Measurements from ENCODE around the gene SLC24A3.

SLC24A3 gene

GRCh38 chr20:19696620-19697019 is 484.2 kb downstream of the SLC24A3 start:
- DNase-seq: no peak

GRCh38 chr20:19697415-19697814 is 485.0 kb downstream of the SLC24A3 start:
- no peak for DNase-seq

DNA sequence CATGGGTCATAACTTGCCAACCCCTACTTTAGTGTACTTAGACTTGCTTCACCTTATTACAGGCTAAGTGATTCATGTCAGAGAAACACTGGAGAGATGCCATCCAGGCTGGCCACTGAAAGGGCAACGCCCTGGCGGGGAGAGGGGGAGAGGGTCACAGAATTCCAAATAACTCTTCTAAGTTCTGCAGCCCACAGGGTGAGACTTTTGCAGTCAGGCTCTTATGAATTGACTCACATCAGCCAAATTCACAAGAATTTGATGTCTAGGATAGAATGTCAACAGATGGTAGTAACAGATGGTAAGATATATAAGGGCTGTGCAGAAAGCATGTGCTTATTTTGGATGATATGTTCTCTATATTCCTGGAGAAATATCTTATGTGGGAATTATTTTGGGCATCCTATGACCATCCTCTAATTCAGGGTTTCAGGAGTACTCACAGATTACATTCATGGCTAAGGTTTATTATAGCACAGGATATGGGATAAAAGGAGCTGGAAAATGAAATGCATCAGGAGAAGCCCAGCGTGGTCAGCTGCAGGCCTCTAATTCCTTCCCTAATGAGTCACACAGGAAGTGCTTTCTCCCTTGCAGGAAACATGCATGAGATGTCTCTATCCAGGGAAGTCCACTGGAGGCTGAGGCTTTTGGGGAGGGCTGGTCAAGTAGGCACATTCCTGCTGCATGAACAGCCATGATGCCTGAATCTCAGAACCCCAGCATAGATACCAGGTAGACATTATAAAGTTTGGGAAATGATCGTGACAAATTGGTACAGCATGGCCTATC is 486.9 kb downstream of the SLC24A3 start:
- no peak for DNase-seq

- DNase-seq: no peak
These were observed 489.0 kb downstream of the SLC24A3 start for GRCh38 chr20:19701429-19701828.

DNA sequence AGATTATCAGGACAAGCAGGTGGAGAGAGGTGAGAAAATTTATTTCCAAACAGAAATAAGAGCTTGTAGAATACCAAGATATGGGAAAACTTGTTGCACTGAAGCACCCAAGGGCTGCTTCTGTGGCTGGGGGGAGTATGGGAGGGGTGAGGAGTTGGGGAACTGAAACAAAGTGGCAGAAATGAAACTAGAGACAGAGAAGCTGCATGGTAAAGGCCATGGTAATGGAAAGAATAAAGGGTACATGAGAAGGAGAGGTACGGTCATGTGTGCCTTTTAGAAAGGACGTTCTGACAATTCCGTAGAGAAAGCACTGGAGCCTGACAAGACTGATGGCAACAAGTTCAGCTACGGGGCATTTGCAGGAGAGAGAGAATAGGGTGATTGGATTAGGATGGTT is 494.0 kb downstream of the SLC24A3 start:
- no peak for DNase-seq

GRCh38 chr20:19709635-19710335 is 497.3 kb downstream of the SLC24A3 start:
- DNase-seq: no peak

- no peak for DNase-seq
These were observed 498.1 kb downstream of the SLC24A3 start for GRCh38 chr20:19710336-19711120.

GRCh38 chr20:19711126-19711525 is 498.7 kb downstream of the SLC24A3 start:
- no peak for DNase-seq

DNA sequence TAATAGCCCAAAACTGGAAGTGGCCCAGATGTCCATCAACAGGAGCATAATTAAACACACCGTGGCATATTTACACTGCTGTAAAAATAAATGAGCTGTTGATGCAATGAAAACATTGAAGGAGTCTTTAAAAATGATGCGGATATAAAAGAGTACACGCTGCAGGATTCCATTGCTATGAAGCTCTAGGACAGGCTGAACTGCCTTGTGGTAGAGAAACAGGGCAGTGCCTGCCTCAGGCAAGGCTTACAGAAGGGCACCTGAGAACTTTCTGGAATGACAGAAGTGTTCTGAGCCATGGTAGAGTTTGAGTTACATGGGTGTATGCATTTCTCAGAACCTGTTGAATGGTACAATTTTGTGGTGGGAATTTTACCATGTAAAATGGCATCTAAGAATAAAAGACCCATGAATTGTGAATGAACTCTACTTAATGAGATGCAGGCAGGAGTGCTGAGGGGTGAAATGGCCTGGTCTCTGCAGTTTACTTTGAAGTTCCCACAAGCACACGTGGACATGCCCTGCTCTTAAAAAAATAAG is 500.3 kb downstream of the SLC24A3 start:
- no peak for DNase-seq

- DNase-seq: no peak
These were observed 501.6 kb downstream of the SLC24A3 start for GRCh38 chr20:19713822-19714578.

DNA sequence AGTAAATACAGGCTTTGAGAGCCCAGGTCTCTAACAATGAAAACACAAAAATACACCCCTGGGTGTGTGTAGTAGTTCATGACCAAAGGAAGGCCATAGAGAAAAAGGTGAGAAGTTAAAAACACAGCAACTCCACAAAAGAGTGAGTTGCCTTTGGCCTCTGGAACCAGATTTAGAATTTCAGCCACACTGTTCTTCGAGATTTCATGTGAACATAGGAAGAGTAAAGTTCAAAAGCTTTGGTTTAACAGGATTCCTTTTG is 502.1 kb downstream of the SLC24A3 start:
- no peak for DNase-seq

DNA sequence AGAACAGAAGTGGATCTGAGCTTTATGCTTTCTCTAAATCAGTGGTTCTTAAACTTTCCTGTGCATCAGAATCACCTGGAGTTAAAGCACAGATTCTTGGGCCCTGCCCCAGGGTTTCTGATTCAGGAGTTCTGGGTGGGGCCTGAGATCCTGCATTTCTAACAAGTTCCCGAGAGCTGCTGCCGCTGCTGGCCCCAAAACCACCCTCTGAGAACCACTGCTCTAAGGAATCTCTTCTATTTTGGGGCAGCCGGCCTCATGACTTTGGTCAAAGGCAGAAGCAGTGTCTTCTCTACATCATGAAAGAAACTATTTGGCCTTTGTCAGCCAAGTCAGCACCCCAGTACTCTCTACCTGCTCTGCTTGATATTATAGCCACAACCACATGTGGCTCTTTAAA is 503.5 kb downstream of the SLC24A3 start:
- no peak for DNase-seq

DNA sequence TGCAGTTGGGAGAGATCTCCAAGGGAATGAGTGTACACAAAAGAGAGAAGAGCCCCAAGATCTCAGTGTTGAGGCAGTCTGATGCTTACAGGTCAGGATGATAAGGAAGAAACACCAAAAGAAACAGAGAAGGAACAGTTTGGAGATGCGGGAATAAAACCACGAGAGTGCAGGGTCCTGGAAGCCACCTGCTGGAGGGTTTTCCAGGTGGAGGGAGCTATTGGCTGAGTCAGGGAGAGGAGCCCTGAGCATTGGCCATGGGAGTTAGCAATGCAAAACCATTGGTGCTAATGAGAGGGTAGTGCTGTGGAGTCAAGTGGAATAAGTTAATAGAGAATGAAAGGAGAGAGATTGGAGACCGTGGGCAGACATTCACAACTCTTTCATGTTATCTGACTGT is 506.4 kb downstream of the SLC24A3 start:
- no peak for DNase-seq

DNA sequence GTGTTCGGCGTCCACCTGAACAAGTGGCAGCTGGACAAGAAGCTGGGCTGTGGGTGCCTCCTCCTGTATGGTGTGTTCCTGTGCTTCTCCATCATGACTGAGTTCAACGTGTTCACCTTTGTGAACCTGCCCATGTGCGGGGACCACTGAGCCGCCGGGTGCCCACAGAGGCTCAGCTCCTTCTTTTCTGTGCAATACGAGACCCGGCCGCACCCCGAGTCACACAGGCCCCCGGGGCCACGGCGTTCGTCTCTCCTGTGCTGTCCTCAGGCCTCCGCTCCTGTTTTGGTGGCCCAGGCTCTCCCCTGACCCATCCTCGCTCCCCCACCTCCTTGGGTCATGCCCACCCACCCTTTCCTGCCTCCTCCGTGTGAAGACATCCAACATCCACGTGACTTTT is 508.5 kb downstream of the SLC24A3 start:
- no peak for DNase-seq

- no peak for DNase-seq
These were observed 510.6 kb downstream of the SLC24A3 start for GRCh38 chr20:19723051-19723450.

DNA sequence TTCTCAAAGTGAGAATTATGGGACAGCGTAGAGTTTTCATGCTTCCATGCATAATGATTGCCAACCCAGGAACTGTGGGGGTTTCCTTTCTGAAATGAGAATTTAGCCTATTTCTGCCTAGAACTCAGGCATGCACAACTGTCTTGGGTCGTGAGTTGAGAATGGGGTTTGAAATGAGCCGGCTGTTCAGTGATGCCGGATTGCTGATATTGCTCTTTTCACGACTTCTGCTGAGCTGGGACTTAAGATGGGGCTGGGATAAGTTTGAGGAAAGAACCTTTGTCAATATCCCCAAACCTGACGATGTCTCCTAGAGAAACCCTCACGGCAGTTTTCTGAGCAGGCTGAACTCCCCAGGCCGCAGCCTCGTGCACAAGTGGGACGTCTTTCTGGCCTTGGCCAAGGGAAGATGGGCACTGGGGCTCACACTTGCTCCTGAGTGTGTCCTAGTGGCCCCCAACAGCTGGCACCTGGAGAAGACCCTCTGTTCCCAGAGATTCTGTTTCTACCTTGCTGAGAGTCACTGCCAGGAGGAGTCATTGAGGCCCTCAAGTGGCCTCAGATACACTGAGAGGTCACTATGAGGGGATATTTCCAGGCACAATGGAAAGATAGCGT is 511.5 kb downstream of the SLC24A3 start:
- DNase-seq: no peak

GRCh38 chr20:19725373-19725772 is 512.9 kb downstream of the SLC24A3 start:
- no peak for DNase-seq

- no peak for DNase-seq
These were observed 513.5 kb downstream of the SLC24A3 start for GRCh38 chr20:19725814-19726525.

DNA sequence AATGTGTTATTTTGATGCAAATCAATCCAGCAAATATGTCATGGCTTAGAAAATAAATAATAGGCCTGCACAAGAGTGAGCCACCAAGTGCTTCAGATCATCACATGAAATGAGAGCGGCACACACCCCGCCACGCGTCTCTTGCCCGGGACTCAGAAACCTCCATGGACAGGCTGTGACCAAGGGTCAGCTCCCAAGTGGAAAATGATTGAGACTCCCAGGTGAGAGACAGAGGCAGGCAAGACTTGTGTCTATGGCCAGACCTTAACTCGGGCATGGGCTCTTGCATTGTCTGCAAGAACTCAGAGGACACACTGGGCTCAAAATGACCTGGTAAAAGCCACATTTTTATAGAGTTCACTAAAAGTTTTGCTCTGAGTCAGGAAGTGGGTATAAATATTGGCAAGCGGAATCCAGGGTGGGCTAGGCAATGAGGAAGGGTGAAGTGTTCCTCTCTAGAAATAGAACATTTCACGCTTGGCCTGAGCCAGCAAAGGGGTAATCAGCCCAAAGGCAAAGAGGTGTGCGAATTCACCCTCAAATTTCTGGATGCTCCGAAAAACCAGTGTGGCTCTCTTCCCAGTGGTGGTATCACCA is 514.9 kb downstream of the SLC24A3 start:
- no peak for DNase-seq

DNA sequence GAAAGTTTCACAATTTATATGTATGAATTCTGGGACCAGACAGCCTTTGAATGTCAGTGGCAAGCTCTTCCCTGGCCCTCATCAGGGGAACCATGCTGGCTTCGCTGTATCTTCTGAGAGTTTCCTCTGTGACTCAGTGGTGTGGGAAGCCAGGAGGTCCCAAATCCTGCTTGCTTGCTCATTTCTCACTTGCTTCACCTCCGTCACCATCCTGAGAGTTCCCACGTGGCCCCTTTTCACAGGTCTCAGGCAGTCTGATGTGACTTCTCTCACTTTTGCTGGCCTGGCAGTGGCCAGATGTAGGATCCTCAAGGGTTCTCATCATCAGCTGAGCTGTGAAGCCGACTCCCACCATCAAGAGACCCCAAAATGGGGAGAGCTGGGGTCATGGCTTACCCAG is 517.2 kb downstream of the SLC24A3 start:
- no peak for DNase-seq

GRCh38 chr20:19730706-19731105 is 518.3 kb downstream of the SLC24A3 start:
- DNase-seq: no peak

All from KG1 (cell line).